Spleen (tissue), 11 donors: ENCODE data around the gene RERGL. TPM values are rescaled to one million over a fixed set of nuclear protein-coding genes. Genes with fewer than 3 reads are reported as not detected.

Source experiments
- DNase-seq: peaks from one replicate; pipeline ENCODE4 v3.0.0-alpha.2; 2020
- H3K27ac ChIP-seq, 8 donors: fragments of 200-600 bp; sonication (generic) in 7 of 8; 1 replicate in 4 of 8; 2 replicates in 4 of 8; pipeline versions ENCODE4 v1.5.0 to v1.8.0; 2016 to 2021; ENCODE audit warnings: inconsistent platforms in 4 of 8, mild to moderate bottlenecking in 4 of 8, moderate library complexity in 1 of 8
- H3K27me3 ChIP-seq, 7 donors: fragments of 200-600 bp; sonication (generic) in 6 of 7; replicated peaks in 1 of 7; 1 replicate in 4 of 7; 2 replicates in 3 of 7; pipeline versions ENCODE4 v1.5.0 to v1.8.0; 2016 to 2021; ENCODE audit warnings: inconsistent platforms in 3 of 7, mild to moderate bottlenecking in 1 of 7
- H3K36me3 ChIP-seq, 6 donors: fragments of 200-600 bp; sonication (generic) in 5 of 6; 1 replicate in 4 of 6; 2 replicates in 2 of 6; pipeline versions ENCODE4 v1.5.0 to v1.8.0; 2016 to 2021; ENCODE audit warnings: inconsistent platforms in 2 of 6
- H3K4me1 ChIP-seq, 6 donors: fragments of 200-600 bp; sonication (generic) in 5 of 6; 1 replicate in 3 of 6; 2 replicates in 3 of 6; pipeline versions ENCODE4 v1.5.0 to v1.8.0; 2016 to 2021; ENCODE audit warnings: inconsistent platforms in 3 of 6
- H3K4me3 ChIP-seq, 8 donors: fragments of 200-600 bp; sonication (generic) in 7 of 8; 1 replicate in 4 of 8; 2 replicates in 4 of 8; pipeline versions ENCODE4 v1.5.0 to v1.8.0; 2016 to 2021; ENCODE audit warnings: inconsistent platforms in 4 of 8, mild to moderate bottlenecking in 4 of 8, moderate library complexity in 2 of 8
- H3K9me3 ChIP-seq, 8 donors: fragments of 200-600 bp; sonication (generic) in 7 of 8; 1 replicate in 4 of 8; 2 replicates in 4 of 8; pipeline versions ENCODE4 v1.5.0 to v1.8.0; 2016 to 2021; ENCODE audit warnings: inconsistent platforms in 4 of 8
- CTCF ChIP-seq, 11 experiments: fragments of 200-600 bp in 7 of 11; fragments of 450-650 bp in 4 of 11; sonication (generic) in 4 of 11; IDR thresholded peaks in 8 of 11; conservative IDR thresholded peaks in 3 of 11; 1 replicate in 7 of 11; 2 replicates in 4 of 11; pipeline versions ENCODE4 v1.4.0 to v1.8.0; 2016 to 2021; ENCODE audit warnings: antibody characterized with exemption in 11 of 11, inconsistent platforms in 4 of 11, mild to moderate bottlenecking in 1 of 11
- POLR2A ChIP-seq, 3 donors: fragments of 450-650 bp; IDR thresholded peaks; one replicate each; pipeline ENCODE4 v1.5.1; 2017; ENCODE audit warnings: antibody characterized with exemption in 3 of 3, mild to moderate bottlenecking in 1 of 3
- POLR2AphosphoS5 ChIP-seq, 3 donors: sonication (generic); formaldehyde crosslinking; IDR thresholded peaks; one replicate each; pipeline ENCODE4 v1.5.1; 2017; ENCODE audit warnings: antibody characterized with exemption in 3 of 3
- WGBS, 5 donors: extraction: QIAGEN DNeasy Blood & Tissue Kit in 3 of 5; methylation state at CpG; one replicate each; pipeline versions ENCODE4 v1.1.5 to v1.1.7; 2013 to 2018; 5-methylcytosine and 5-hydroxymethylcytosine counted together
- intact Hi-C: fragments of 100-400 bp; cut with DNase I; formaldehyde crosslinking; loops from one replicate; pipeline ENCODE4 v1.15.0; 2023; ENCODE audit warnings: low total_unique reads
- polyA plus RNA-seq, 3 donors: library from polyadenylated mRNA; stranded (reverse); fragments of 200-250 nt; gene quantifications; one replicate each; pipeline ENCODE4 v1.2.1, GENCODE V29; 2013
- total RNA-seq, 7 donors: library from RNA; depleted of rRNA in 3 of 7; stranded (reverse); fragments of >200 nt in 3 of 7; fragmentation: NEBNext Ultra II Directional in 4 of 7; extraction: Animal tissue kit (Norgen Biotek cat#: 25700) in 4 of 7; gene quantifications; one replicate each; pipeline versions ENCODE4 v1.1.0 to v1.2.1, GENCODE V29; 2016 to 2021
- donor health status: healthy with polysubstance abuse.
- donor health status: DM: no; HTN: no; CAD: no; lungs with moderate emphysema.
- donor health status: DM: no; HTN: no; CAD: no.
- donor health status: Bipolar disorder and iron deficiency.
- donor health status: healthy.
- donor health status: DM: no; HTN: no; CAD: no.
- donor health status: DM: yes; HTN: yes; CAD: no.

RERGL gene
- total and polyA plus RNA-seq, 10 donors: 0.30 to 8.6 (median 2.3) TPM; not detected in 1

- no peak for DNase-seq
- Histone ChIP-seq H3K27me3 (no peaks in the 10 kb centered on the region), H3K27ac (no peak overlapping the region), H3K4me3 (no peak overlapping the region), H3K4me1 (no peaks in the 10 kb centered on the region), H3K9me3 (peaks cover 3 to 27% (median 24%) of the 10 kb centered on the region in 8 donors), H3K36me3 (no peaks in the 10 kb centered on the region)
- intact Hi-C loops: no loop called here
- 79 to 85% (median 82%) methylated on average over 5 of the region's 5 CpGs for WGBS, 5 donors
- TF ChIP-seq POLR2A (IDR thresholded peaks at IDR 0.05) (no peak), POLR2AphosphoS5 (IDR thresholded peaks at IDR 0.05) (no peak), CTCF (IDR thresholded peaks at IDR 0.05 in 8 of 11, conservative IDR thresholded peaks at IDR 0.05 in 3 of 11) (no peak)
Observed at GRCh38 chr12:18130851-18131250, 40.9 kb upstream of the RERGL start.

GRCh38 chr12:18123707-18124106 is 33.7 kb upstream of the RERGL start:
- TF ChIP-seq POLR2A (IDR thresholded peaks at IDR 0.05): no peak
- TF ChIP-seq CTCF (IDR thresholded peaks at IDR 0.05 in 8 of 11, conservative IDR thresholded peaks at IDR 0.05 in 3 of 11): no peak
- TF ChIP-seq POLR2AphosphoS5 (IDR thresholded peaks at IDR 0.05): no peak
- intact Hi-C loops: no loop called here
- H3K36me3 ChIP-seq: no peaks in the 10 kb centered on the region
- 63 to 81% (median 78%) methylated on average over 5 of the region's 5 CpGs for WGBS, 5 donors
- peaks cover 6 to 43% (median 39%) of the 10 kb centered on the region in 8 donors for H3K9me3 ChIP-seq
- no peaks in the 10 kb centered on the region for H3K4me1 ChIP-seq
- no peak overlapping the region for H3K27ac ChIP-seq
- H3K4me3 ChIP-seq: no peak overlapping the region
- H3K27me3 ChIP-seq: no peaks in the 10 kb centered on the region
- no peak for DNase-seq

DNA sequence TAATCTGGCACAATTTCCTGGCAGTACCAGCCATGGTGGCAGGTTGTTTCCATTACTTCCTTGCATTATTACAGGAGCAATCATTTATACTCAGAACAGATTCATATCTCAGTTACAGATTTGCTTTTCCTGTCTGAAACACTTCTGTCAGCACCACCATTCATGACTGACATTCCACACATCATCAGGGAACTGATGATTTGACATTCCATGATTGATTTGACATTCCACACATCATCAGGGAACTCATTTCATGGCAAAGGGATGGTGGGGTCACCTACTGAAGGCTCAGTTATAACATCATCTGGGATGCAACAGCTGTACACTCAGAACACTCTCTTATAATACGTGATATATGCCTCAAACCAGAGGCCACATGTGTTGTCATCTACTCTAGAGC is 30.9 kb upstream of the RERGL start:
- 44 to 92% (median 72%) methylated on average over 1 of the region's 1 CpG for WGBS, 5 donors
- no peaks in the 10 kb centered on the region for H3K4me1 ChIP-seq
- peaks cover 3 to 20% (median 14%) of the 10 kb centered on the region in 8 donors for H3K9me3 ChIP-seq
- no peaks in the 10 kb centered on the region for H3K36me3 ChIP-seq
- no peak overlapping the region for H3K27ac ChIP-seq
- intact Hi-C loops: no loop called here
- no peak for DNase-seq
- no peak overlapping the region for H3K4me3 ChIP-seq
- H3K27me3 ChIP-seq: no peaks in the 10 kb centered on the region
- TF ChIP-seq POLR2A (IDR thresholded peaks at IDR 0.05): no peak
- TF ChIP-seq CTCF (IDR thresholded peaks at IDR 0.05 in 8 of 11, conservative IDR thresholded peaks at IDR 0.05 in 3 of 11): no peak
- TF ChIP-seq POLR2AphosphoS5 (IDR thresholded peaks at IDR 0.05): no peak

- no peaks in the 10 kb centered on the region for H3K4me1 ChIP-seq
- no peak for DNase-seq
- TF ChIP-seq CTCF (IDR thresholded peaks at IDR 0.05 in 8 of 11, conservative IDR thresholded peaks at IDR 0.05 in 3 of 11): no peak
- no peak for TF ChIP-seq POLR2AphosphoS5 (IDR thresholded peaks at IDR 0.05)
- TF ChIP-seq POLR2A (IDR thresholded peaks at IDR 0.05): no peak
- intact Hi-C loops: no loop called here
- 76 to 92% (median 88%) methylated on average over 4 of the region's 4 CpGs for WGBS, 5 donors
- no peaks in the 10 kb centered on the region for H3K27me3 ChIP-seq
- no peak overlapping the region for H3K4me3 ChIP-seq
- H3K36me3 ChIP-seq: no peaks in the 10 kb centered on the region
- no peak overlapping the region for H3K27ac ChIP-seq
- H3K9me3 ChIP-seq: no peaks in the 10 kb centered on the region
Observed at GRCh38 chr12:18108611-18109010, 18.6 kb upstream of the RERGL start.
